Endothelial cell of umbilical vein (primary cell): Measurements from ENCODE around the gene ZNF783. TPM values are rescaled to one million over a fixed set of nuclear protein-coding genes. Genes with fewer than 3 reads are reported as not detected.
A peak's percentile ranks its signal among the peaks of the same experiment; 100 is the strongest.

ENCODE experiments used
- BruUV-seq: library from RNA; stranded (reverse); fragments of 400-500 nt; replicated peaks from 2 replicates; lab custom pipeline; 2021; lab: Mats Ljungman, UMichigan
- CTCF ChIA-PET: fragments of 300-600, 350-600 bp; sonication (Branson Sonifier 250); formaldehyde crosslinking; loops from one replicate; lab custom pipeline; 2021; ENCODE audit warnings: antibody characterized with exemption, inconsistent platforms; lab: Charles Lee
- POLR2A ChIA-PET: fragments of 300-600, 350-600 bp; sonication (Branson Sonifier 250); formaldehyde crosslinking; loops from one replicate; lab custom pipeline; 2021; ENCODE audit warnings: antibody characterized with exemption, inconsistent platforms; lab: Charles Lee
- DNase-seq: peaks from one replicate; pipeline ENCODE4 v3.0.0-alpha.2; 2011; ENCODE audit warnings: low read depth, low spot score
- FAIRE-seq: peaks from 2 replicates; lab custom pipeline; 2011; peaks lifted over from hg19 to GRCh38; lab: Jason Lieb, UNC
- H2AFZ ChIP-seq: 2 replicates; pipeline ENCODE4 v1.6.0; 2012; ENCODE audit warnings: low read depth, low read length, control low read depth, inconsistent platforms
- H3K27ac ChIP-seq: 2 replicates; pipeline ENCODE4 v1.5.1; 2011; ENCODE audit warnings: low read depth, mild to moderate bottlenecking, control low read depth, low read length, moderate library complexity; ENCODE audit not compliant: insufficient read depth
- H3K27me3 ChIP-seq, 2 experiments: 2 replicates each; pipeline versions ENCODE4 v1.6.0 to v1.6.1; 2011; ENCODE audit warnings: low read length in 2 of 2, mixed read lengths in 1 of 2; ENCODE audit not compliant: control insufficient read depth in 2 of 2, insufficient read depth in 2 of 2
- H3K36me3 ChIP-seq, 2 experiments: 2 replicates in 1 of 2; 3 replicates in 1 of 2; pipeline ENCODE4 v1.5.1; 2011; ENCODE audit warnings: low read length in 2 of 2, mild to moderate bottlenecking in 1 of 2, moderate library complexity in 1 of 2; ENCODE audit not compliant: control insufficient read depth in 2 of 2, insufficient read depth in 2 of 2; ENCODE audit errors: extremely low read depth in 1 of 2
- H3K4me1 ChIP-seq: 3 replicates; pipeline ENCODE4 v1.5.1; 2011; ENCODE audit warnings: mild to moderate bottlenecking, low read length; ENCODE audit not compliant: control insufficient read depth, insufficient read depth; ENCODE audit errors: extremely low read depth
- H3K4me2 ChIP-seq: 2 replicates; pipeline ENCODE4 v1.6.1; 2011; ENCODE audit warnings: low read length, control low read depth, mixed read lengths; ENCODE audit not compliant: insufficient read depth
- H3K4me3 ChIP-seq, 3 experiments: fragments of 200-600 bp in 1 of 3; sonication (generic), shearing (Covaris generic) in 1 of 3; replicated peaks in 1 of 3; 2 replicates each; pipeline ENCODE4 v1.5.1; 2011 to 2016; ENCODE audit warnings: control low read depth in 3 of 3, low read length in 3 of 3, mild to moderate bottlenecking in 2 of 3, inconsistent platforms in 1 of 3, low read depth in 1 of 3, moderate library complexity in 1 of 3; ENCODE audit not compliant: insufficient read depth in 1 of 3
- H3K79me2 ChIP-seq: 2 replicates; pipeline ENCODE4 v1.6.0; 2012; ENCODE audit warnings: low read length, inconsistent platforms; ENCODE audit not compliant: control insufficient read depth, insufficient read depth
- H3K9ac ChIP-seq: replicated peaks from 2 replicates; pipeline ENCODE3; 2011; ENCODE audit warnings: low read length, control low read depth; ENCODE audit not compliant: insufficient read depth; ENCODE audit errors: extremely low read depth
- H3K9me1 ChIP-seq: replicated peaks from 3 replicates; pipeline ENCODE4 v1.6.0; 2011; ENCODE audit warnings: mild to moderate bottlenecking, low read length; ENCODE audit not compliant: control insufficient read depth, insufficient read depth; ENCODE audit errors: extremely low read depth
- H3K9me3 ChIP-seq: replicated peaks from 2 replicates; pipeline ENCODE4 v1.5.1; 2012; ENCODE audit warnings: low read length, inconsistent platforms; ENCODE audit not compliant: control insufficient read depth, insufficient read depth
- H4K20me1 ChIP-seq: replicated peaks from 2 replicates; pipeline ENCODE3; 2011; ENCODE audit warnings: mild to moderate bottlenecking, low read length; ENCODE audit not compliant: control insufficient read depth, insufficient read depth; ENCODE audit errors: extremely low read depth
- CTCF ChIP-seq, 2 donors: IDR thresholded peaks; 1 replicate in 1 of 2; 2 replicates in 1 of 2; pipeline ENCODE4 v1.5.1; 2011; ENCODE audit warnings: low read length in 2 of 2, mild to moderate bottlenecking in 2 of 2, moderate library complexity in 2 of 2, control low read depth in 1 of 2, inconsistent platforms in 1 of 2, low read depth in 1 of 2; ENCODE audit not compliant: insufficient read depth in 1 of 2; ENCODE audit errors: extremely low read depth in 1 of 2
- EZH2 ChIP-seq: IDR thresholded peaks from 2 replicates; pipeline ENCODE4 v1.6.1; 2012; ENCODE audit warnings: borderline replicate concordance, low read depth, mild to moderate bottlenecking, moderate library complexity, low read length, inconsistent platforms; ENCODE audit not compliant: severe bottlenecking
- FOS ChIP-seq: IDR thresholded peaks from 2 replicates; pipeline ENCODE4 v1.6.1; 2011; ENCODE audit warnings: mild to moderate bottlenecking, low read length, moderate library complexity, borderline replicate concordance; ENCODE audit not compliant: insufficient read depth
- GATA2 ChIP-seq: IDR thresholded peaks from 2 replicates; pipeline ENCODE4 v1.7.0; 2011; ENCODE audit warnings: low read depth, mild to moderate bottlenecking, moderate library complexity, mixed read lengths, low read length; ENCODE audit not compliant: insufficient read length, insufficient read depth
- JUN ChIP-seq: IDR thresholded peaks from 2 replicates; pipeline ENCODE4 v1.6.1; 2011; ENCODE audit warnings: borderline replicate concordance, low read depth; ENCODE audit not compliant: insufficient read length, insufficient read depth
- MAX ChIP-seq: IDR thresholded peaks from 2 replicates; pipeline ENCODE4 v1.6.1; 2011; ENCODE audit not compliant: insufficient read depth, insufficient read length
- MYC ChIP-seq: IDR thresholded peaks from one replicate; pipeline ENCODE4 v1.6.1; 2011; ENCODE audit warnings: mild to moderate bottlenecking, low read depth, low read length
- POLR2A ChIP-seq: IDR thresholded peaks from 2 replicates; pipeline ENCODE4 v1.6.1; 2012; ENCODE audit warnings: low read depth, mild to moderate bottlenecking, control low read depth, low read length
- POLR2AphosphoS5 ChIP-seq: IDR thresholded peaks from 2 replicates; pipeline ENCODE4 v1.6.1; 2012; ENCODE audit warnings: low read depth, mild to moderate bottlenecking, control low read depth, low read length, moderate library complexity; ENCODE audit not compliant: insufficient read depth
- dilution Hi-C: fragments of 300-500 bp; cut with MboI; formaldehyde crosslinking; loops from one replicate; pipeline ENCODE4 v1.15.0; 2019; ENCODE audit warnings: low sequenced_read_pairs; ENCODE audit not compliant: extremely low pct_ligation_motif_present
- intact Hi-C: fragments of 100-400 bp; cut with micrococcal nuclease; formaldehyde crosslinking; loops from one replicate; pipeline ENCODE4 v1.10.0; 2022
- polyA plus RNA-seq, 4 experiments: library from polyadenylated mRNA; depleted of rRNA in 3 of 4; stranded (reverse) in 3 of 4; unstranded in 1 of 4; fragments of >200 nt; gene quantifications; 2 replicates each; pipeline versions ENCODE4 v1.2.1 to v1.2.3, GENCODE V29; 2011 to 2012; ENCODE audit warnings: missing spikeins in 1 of 4
- total RNA-seq: library from RNA; stranded (reverse); gene quantifications from 2 replicates; pipeline ENCODE4 v1.2.3, GENCODE V29; 2021

ZNF783 gene
- total and polyA plus RNA-seq, 2 donors (not counting 3 experiments of a cell fraction or from before 2014, with no cell fraction given) = 7.3 to 9.8 TPM

GRCh38 chr7:149300620-149301285 lies 38.8 kb downstream of the ZNF783 start:
- peak; percentile 31 for DNase-seq
- H3K27ac ChIP-seq = no peak overlapping the region
- no peaks in the 10 kb centered on the region for H3K9me3 ChIP-seq
- no peaks in the 10 kb centered on the region for H3K36me3 ChIP-seq
- BruUV-seq = no TSS peak
- no peaks in the 10 kb centered on the region for H4K20me1 ChIP-seq
- peak; percentile 52 for FAIRE-seq
- peak overlapping the region; percentile 58 for H2AFZ ChIP-seq
- dilution Hi-C loops (no loop called here), intact Hi-C loops (no loop called here)
- H3K79me2 ChIP-seq = no peaks in the 10 kb centered on the region
- no peak overlapping the region for H3K4me3 ChIP-seq
- no peak overlapping the region for H3K4me2 ChIP-seq
- ChIA-PET POLR2A (no interaction called here), CTCF (interaction anchor here (1.0 kb wide), 1 partner anchor 9 kb away, joined by 6 read pairs; no protein-coding TSS in a partner anchor)
- no peaks in the 10 kb centered on the region for H3K4me1 ChIP-seq
- H3K9me1 ChIP-seq = no peaks in the 10 kb centered on the region
- no peak overlapping the region for H3K9ac ChIP-seq
- H3K27me3 ChIP-seq = peaks cover 0 to 2% of the 10 kb centered on the region in 2 experiments
- no peak for TF ChIP-seq EZH2
- TF ChIP-seq GATA2 = no peak
- no peak for TF ChIP-seq FOS
- TF ChIP-seq MAX = no peak
- TF ChIP-seq POLR2AphosphoS5 = no peak
- no peak for TF ChIP-seq JUN
- no peak for TF ChIP-seq CTCF (IDR thresholded peaks at IDR 0.05; ENCODE audit: extremely low read depth in 1 of 2, insufficient read depth in 1 of 2, low read depth in 1 of 2, low read length in 2 of 2)
- TF ChIP-seq MYC = no peak
- TF ChIP-seq POLR2A = no peak
